B cell (primary cell): ENCODE results near the gene ARHGAP15. TPM values are rescaled to one million over a fixed set of nuclear protein-coding genes. Genes with fewer than 3 reads are reported as not detected.

Experiments
- ATAC-seq: fragments of 200-7000 bp; cut with Tn5 transposase; one replicate; pipeline ENCODE4 v1.10.0; 2021; ENCODE audit warnings: low read depth, mild to moderate bottlenecking, moderate number of reproducible peaks, moderate library complexity
- CTCF ChIA-PET: fragments of 350-600 bp; sonication (Branson Sonifier 250); formaldehyde crosslinking; loops from one replicate; lab custom pipeline; 2021; ENCODE audit warnings: antibody characterized with exemption, inconsistent platforms; lab: Charles Lee
- POLR2A ChIA-PET: fragments of 350-600 bp; sonication (Branson Sonifier 250); formaldehyde crosslinking; loops from one replicate; lab custom pipeline; 2021; ENCODE audit warnings: antibody characterized with exemption; lab: Charles Lee
- DNase-seq: peaks from one replicate; pipeline ENCODE4 v3.0.0; 2013
- H2AFZ ChIP-seq: 2 replicates; pipeline ENCODE4 v1.6.1; 2012; ENCODE audit warnings: mild to moderate bottlenecking, low read depth, low read length; ENCODE audit not compliant: insufficient read depth, poor library complexity, severe bottlenecking
- H3K27ac ChIP-seq, 2 donors: 1 replicate in 1 of 2; 2 replicates in 1 of 2; pipeline ENCODE4 v1.5.1; 2012 to 2013; ENCODE audit warnings: low read length in 2 of 2, mild to moderate bottlenecking in 2 of 2, moderate library complexity in 1 of 2
- H3K27me3 ChIP-seq, 4 experiments: fragments of 200-600 bp in 1 of 4; sonication (generic) in 1 of 4; replicated peaks in 1 of 4; 1 replicate in 2 of 4; 2 replicates in 2 of 4; pipeline versions ENCODE4 v1.6.1 to v1.7.0; 2013 to 2016; ENCODE audit warnings: low read length in 3 of 4, mild to moderate bottlenecking in 2 of 4, mixed read lengths in 1 of 4, moderate library complexity in 1 of 4; ENCODE audit not compliant: insufficient read depth in 4 of 4, control insufficient read depth in 3 of 4; ENCODE audit errors: control extremely low read depth in 1 of 4
- H3K36me3 ChIP-seq, 2 experiments: replicated peaks in 1 of 2; 1 replicate in 1 of 2; 2 replicates in 1 of 2; pipeline versions ENCODE4 v1.6.1 to v1.7.1; 2013; ENCODE audit warnings: low read length in 1 of 2; ENCODE audit not compliant: insufficient read depth in 2 of 2, control insufficient read depth in 1 of 2; ENCODE audit errors: control extremely low read depth in 1 of 2, extremely low read depth in 1 of 2
- H3K4me1 ChIP-seq, 2 donors: fragments of 200-600 bp in 1 of 2; sonication (generic) in 1 of 2; 1 replicate in 1 of 2; 2 replicates in 1 of 2; pipeline versions ENCODE4 v1.5.1 to v1.6.1; 2013 to 2017; ENCODE audit warnings: low read length in 2 of 2; ENCODE audit not compliant: control insufficient read depth in 2 of 2, insufficient read depth in 2 of 2
- H3K4me2 ChIP-seq: replicated peaks from 2 replicates; pipeline ENCODE3; 2012; ENCODE audit warnings: mild to moderate bottlenecking, low read depth, low read length; ENCODE audit not compliant: poor library complexity, severe bottlenecking
- H3K4me3 ChIP-seq, 5 experiments: fragments of 200-600 bp in 1 of 5; sonication (generic) in 1 of 5; 1 replicate in 3 of 5; 2 replicates in 2 of 5; pipeline versions ENCODE4 v1.5.1 to v1.7.0; 2011 to 2016; ENCODE audit warnings: low read length in 4 of 5, mild to moderate bottlenecking in 4 of 5, low read depth in 2 of 5, control low read depth in 1 of 5, moderate library complexity in 1 of 5; ENCODE audit not compliant: insufficient read depth in 1 of 5; ENCODE audit errors: control extremely low read depth in 1 of 5, extremely low read depth in 1 of 5
- H3K79me2 ChIP-seq: fragments of 200-600 bp; sonication (generic); one replicate; pipeline ENCODE4 v1.6.0; 2016; ENCODE audit warnings: low read length; ENCODE audit not compliant: control insufficient read depth, insufficient read depth
- H3K9ac ChIP-seq: fragments of 200-600 bp; sonication (generic); 2 replicates; pipeline ENCODE4 v1.6.1; 2017; ENCODE audit warnings: mild to moderate bottlenecking, low read length, moderate library complexity
- H3K9me3 ChIP-seq, 3 donors: one replicate each; pipeline versions ENCODE4 v1.6.1 to v1.7.1; 2013; ENCODE audit warnings: low read length in 2 of 3; ENCODE audit not compliant: control insufficient read depth in 2 of 3, insufficient read depth in 1 of 3; ENCODE audit errors: control extremely low read depth in 1 of 3
- H4K20me1 ChIP-seq: 2 replicates; pipeline ENCODE4 v1.6.0; 2012; ENCODE audit warnings: mild to moderate bottlenecking, low read length; ENCODE audit not compliant: insufficient read depth, control insufficient read depth, poor library complexity, severe bottlenecking
- H3K27ac Mint-ChIP-seq: one replicate; pipeline ENCODE4 v1.8.0; 2021; ENCODE audit warnings: mixed read lengths
- H3K27me3 Mint-ChIP-seq: one replicate; pipeline ENCODE4 v1.8.0; 2021; ENCODE audit warnings: mixed read lengths
- H3K4me1 Mint-ChIP-seq: one replicate; pipeline ENCODE4 v1.8.0; 2021; ENCODE audit warnings: mixed read lengths
- H3K4me3 Mint-ChIP-seq: one replicate; pipeline ENCODE4 v1.8.0; 2021; ENCODE audit warnings: mixed read lengths
- H3K9me3 Mint-ChIP-seq: one replicate; pipeline ENCODE4 v1.8.0; 2022; ENCODE audit warnings: mixed read lengths; ENCODE audit not compliant: insufficient read depth
- EZH2 ChIP-seq: IDR thresholded peaks from 2 replicates; pipeline ENCODE4 v1.6.1; 2012; ENCODE audit warnings: borderline replicate concordance, low read depth, mild to moderate bottlenecking, moderate library complexity, low read length; ENCODE audit not compliant: insufficient read depth, poor library complexity, severe bottlenecking
- WGBS: methylation state at CpG from one replicate; pipeline ENCODE4 v1.1.5; 2013; ENCODE audit warnings: missing lambda C conversion rate; ENCODE audit not compliant: insufficient coverage; 5-methylcytosine and 5-hydroxymethylcytosine counted together
- intact Hi-C: fragments of 100-400 bp; cut with micrococcal nuclease; formaldehyde crosslinking; loops from one replicate; pipeline ENCODE4 v1.10.0; 2022
- polyA plus RNA-seq: library from polyadenylated mRNA; depleted of rRNA; stranded (reverse); fragments of >200 nt; gene quantifications from 2 replicates; pipeline ENCODE4 v1.2.3, GENCODE V29; 2012
- total RNA-seq, 2 donors: library from RNA; stranded (reverse); fragments of 120-200 nt in 1 of 2; gene quantifications; 1 replicate in 1 of 2; 2 replicates in 1 of 2; pipeline versions ENCODE4 v1.2.3 to v1.2.4, GENCODE V29; 2013 to 2022
- TF ChIP-seq, protein P1 (sequence below): fragments of 200-600 bp; IDR thresholded peaks from one replicate; pipeline ENCODE4 v1.8.0; 2022; ENCODE audit warnings: antibody characterized with exemption, mild to moderate bottlenecking

Gene ARHGAP15
- total and polyA plus RNA-seq, 2 donors (not counting 1 experiment from before 2014, with no cell fraction given), result 58.6 to 187 TPM

DNA sequence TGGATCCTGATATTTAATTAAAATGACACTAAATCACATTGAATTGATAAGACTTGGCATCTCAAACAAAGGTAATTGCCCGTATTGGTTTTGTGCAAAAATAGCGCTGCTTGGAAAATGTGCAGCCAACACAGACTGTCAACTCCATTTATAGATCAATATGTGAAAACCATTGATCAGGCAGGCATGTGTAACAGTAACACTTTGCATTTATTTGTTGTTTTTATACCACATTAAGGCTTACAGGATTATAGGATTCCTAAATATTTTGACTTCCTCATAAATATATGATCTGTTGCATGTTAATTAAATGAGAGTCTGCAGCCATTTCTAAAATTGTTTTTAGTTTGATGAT is 30.2 kb downstream of the ARHGAP15 start:
- WGBS, result no CpG with 5 or more reads among the region's 2 CpGs
- Histone ChIP-seq H3K9ac (peak overlapping the region; percentile 30), H3K4me2 (peak overlapping the region; percentile 62), H3K27me3 (no peaks in the 10 kb centered on the region), H3K79me2 (peaks cover 85% of the 10 kb centered on the region), H2AFZ (peak overlapping the region; percentile 36), H3K4me3 (peak overlapping the region in 1 of 5 experiments; percentile 0), H3K27ac (peak overlapping the region; percentile 20 to 69), H3K4me1 (peaks cover 58 to 75% of the 10 kb centered on the region in 2 donors), H3K36me3 (peaks cover 13 to 40% of the 10 kb centered on the region in 2 experiments), H4K20me1 (peaks cover 16% of the 10 kb centered on the region), H3K9me3 (no peaks in the 10 kb centered on the region)
- DNase-seq (no peak), ATAC-seq (no peak)
- intact Hi-C loops, result loop anchor here (2.0 kb wide), 1 partner anchor 31 kb away; the partner anchor contains the start of gene ARHGAP15
- H3K27ac Mint-ChIP-seq, result peak overlapping the region; percentile 73
- peaks cover 80% of the 10 kb centered on the region for H3K4me1 Mint-ChIP-seq
- ChIA-PET CTCF (interaction anchor here (1.0 to 12.7 kb wide), 11 partner anchors 11 to 125 kb away, joined by 3 to 196 read pairs (median 23); partner anchors contain the start of gene ARHGAP15), POLR2A (no interaction called here)
- TF ChIP-seq EZH2, result no peak
- TF ChIP-seq, protein P1, sequence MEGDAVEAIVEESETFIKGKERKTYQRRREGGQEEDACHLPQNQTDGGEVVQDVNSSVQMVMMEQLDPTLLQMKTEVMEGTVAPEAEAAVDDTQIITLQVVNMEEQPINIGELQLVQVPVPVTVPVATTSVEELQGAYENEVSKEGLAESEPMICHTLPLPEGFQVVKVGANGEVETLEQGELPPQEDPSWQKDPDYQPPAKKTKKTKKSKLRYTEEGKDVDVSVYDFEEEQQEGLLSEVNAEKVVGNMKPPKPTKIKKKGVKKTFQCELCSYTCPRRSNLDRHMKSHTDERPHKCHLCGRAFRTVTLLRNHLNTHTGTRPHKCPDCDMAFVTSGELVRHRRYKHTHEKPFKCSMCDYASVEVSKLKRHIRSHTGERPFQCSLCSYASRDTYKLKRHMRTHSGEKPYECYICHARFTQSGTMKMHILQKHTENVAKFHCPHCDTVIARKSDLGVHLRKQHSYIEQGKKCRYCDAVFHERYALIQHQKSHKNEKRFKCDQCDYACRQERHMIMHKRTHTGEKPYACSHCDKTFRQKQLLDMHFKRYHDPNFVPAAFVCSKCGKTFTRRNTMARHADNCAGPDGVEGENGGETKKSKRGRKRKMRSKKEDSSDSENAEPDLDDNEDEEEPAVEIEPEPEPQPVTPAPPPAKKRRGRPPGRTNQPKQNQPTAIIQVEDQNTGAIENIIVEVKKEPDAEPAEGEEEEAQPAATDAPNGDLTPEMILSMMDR, result no peak
- H3K9me3 Mint-ChIP-seq, result no peaks in the 10 kb centered on the region
- H3K27me3 Mint-ChIP-seq, result no peaks in the 10 kb centered on the region
- peak overlapping the region; percentile 33 for H3K4me3 Mint-ChIP-seq
